GM18498 (cell line): ENCODE data around the gene PTPN6.

Source experiments
- ATAC-seq: cut with Tn5 transposase; IDR thresholded peaks from one replicate; pipeline ENCODE4 v1.9.1; 2021; ENCODE audit warnings: mild to moderate bottlenecking, moderate library complexity; ENCODE audit not compliant: unreplicated experiment

Gene PTPN6

GRCh38 chr12:6965026-6965661 is 14.0 kb downstream of the PTPN6 start:
- ATAC-seq = peak; percentile 44

- ATAC-seq = no peak
Observed at GRCh38 chr12:6965714-6966113, 14.6 kb downstream of the PTPN6 start.

GRCh38 chr12:6966351-6966750 is 15.2 kb downstream of the PTPN6 start:
- ATAC-seq = no peak

GRCh38 chr12:6967651-6968100 is 16.5 kb downstream of the PTPN6 start:
- no peak for ATAC-seq

GRCh38 chr12:6968426-6968825 is 17.3 kb downstream of the PTPN6 start:
- no peak for ATAC-seq

GRCh38 chr12:6970096-6970527 is 19.0 kb downstream of the PTPN6 start:
- no peak for ATAC-seq

- ATAC-seq = no peak
Observed at GRCh38 chr12:6974180-6974579, 23.0 kb downstream of the PTPN6 start.

- no peak for ATAC-seq
Observed at GRCh38 chr12:6975297-6976032, 24.3 kb downstream of the PTPN6 start.

- ATAC-seq = no peak
Observed at GRCh38 chr12:6977653-6978052, 26.5 kb downstream of the PTPN6 start.

- ATAC-seq = no peak
Observed at GRCh38 chr12:6978188-6978587, 27.0 kb downstream of the PTPN6 start.

- no peak for ATAC-seq
Observed at GRCh38 chr12:6978611-6979011, 27.5 kb downstream of the PTPN6 start.

GRCh38 chr12:6979021-6979420 is 27.9 kb downstream of the PTPN6 start:
- ATAC-seq = no peak

- no peak for ATAC-seq
Observed at GRCh38 chr12:6979453-6979852, 28.3 kb downstream of the PTPN6 start.

GRCh38 chr12:6980075-6980474 is 28.9 kb downstream of the PTPN6 start:
- no peak for ATAC-seq

GRCh38 chr12:6980740-6981139 is 29.6 kb downstream of the PTPN6 start:
- no peak for ATAC-seq

- no peak for ATAC-seq
Observed at GRCh38 chr12:6981152-6982052, 30.2 kb downstream of the PTPN6 start.

- ATAC-seq = no peak
Observed at GRCh38 chr12:6982532-6982931, 31.4 kb downstream of the PTPN6 start.

- no peak for ATAC-seq
Observed at GRCh38 chr12:6987956-6988553, 36.9 kb downstream of the PTPN6 start.

GRCh38 chr12:6996040-6996441 is 44.9 kb downstream of the PTPN6 start:
- no peak for ATAC-seq

GRCh38 chr12:6998715-6999451 is 47.7 kb downstream of the PTPN6 start:
- no peak for ATAC-seq
